Heart left ventricle (tissue), 13 donors: Measurements from ENCODE around the gene ENDOU.

Experiments
- POLR2A ChIP-seq, 2 donors: fragments of 450-650 bp; IDR thresholded peaks; one replicate each; pipeline ENCODE4 v1.6.1; 2017; ENCODE audit warnings: antibody characterized with exemption in 2 of 2, mild to moderate bottlenecking in 2 of 2, moderate library complexity in 2 of 2
- TF ChIP-seq, protein P1 (sequence below), 12 donors: fragments of 200-600 bp; sonication (generic) in 4 of 12; IDR thresholded peaks; one replicate each; pipeline versions ENCODE4 v1.5.0 to v1.8.0; 2018 to 2022; ENCODE audit warnings: antibody characterized with exemption in 12 of 12, mild to moderate bottlenecking in 5 of 12
- donor health status: ischemic (EF 13 %, LVEDD 7.1; RV severe dilation, severe dysfunction).
- donor health status: DM: no; HTN: yes; CAD: no.
- donor health status: DM: no; HTN: no; CAD: no.
- donor health status: ischemic (EF 25% LVEDD 6.9; RV normal size, moderate dysfunction).
- donor health status: ischemic (EF 25% LVEDD 5.7; RV mildly dilated, moderate dysfunction).
- donor health status: ischemic (EF 35%, LVEDD 5.7; RV mildly dilated, moderate dysfunction).
- donor health status: nonischemic (EF 11% LVEDD 7.7; RV severe dilation, severe dysfunction).
- donor health status: DM: yes; HTN: yes; CAD: no.
- donor health status: PGD.
- donor health status: ischemic (EF 29% LVEDD 5.4; RV normal size, mild dysfunction).
- donor health status: nonischemic (EF 23%, LVEDD 6.1; RV moderate dilation, normal function).

DNA sequence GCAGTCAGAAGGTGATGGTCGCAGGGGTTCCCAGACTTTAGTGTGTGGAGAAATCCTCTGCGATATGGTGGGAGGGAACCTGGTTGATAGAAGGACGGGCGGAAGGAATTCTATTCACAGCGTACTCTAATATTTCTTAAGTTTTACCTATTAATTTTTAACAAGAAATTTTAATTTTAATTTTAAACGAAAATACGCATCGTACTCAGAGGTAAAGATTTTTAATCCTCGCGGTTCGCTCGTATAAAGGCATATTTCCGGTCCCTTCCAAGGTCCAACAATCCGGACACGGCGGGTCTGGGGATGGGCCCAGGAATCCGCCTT, 47.4 kb upstream of the ENDOU start:
- TF ChIP-seq, protein P1, sequence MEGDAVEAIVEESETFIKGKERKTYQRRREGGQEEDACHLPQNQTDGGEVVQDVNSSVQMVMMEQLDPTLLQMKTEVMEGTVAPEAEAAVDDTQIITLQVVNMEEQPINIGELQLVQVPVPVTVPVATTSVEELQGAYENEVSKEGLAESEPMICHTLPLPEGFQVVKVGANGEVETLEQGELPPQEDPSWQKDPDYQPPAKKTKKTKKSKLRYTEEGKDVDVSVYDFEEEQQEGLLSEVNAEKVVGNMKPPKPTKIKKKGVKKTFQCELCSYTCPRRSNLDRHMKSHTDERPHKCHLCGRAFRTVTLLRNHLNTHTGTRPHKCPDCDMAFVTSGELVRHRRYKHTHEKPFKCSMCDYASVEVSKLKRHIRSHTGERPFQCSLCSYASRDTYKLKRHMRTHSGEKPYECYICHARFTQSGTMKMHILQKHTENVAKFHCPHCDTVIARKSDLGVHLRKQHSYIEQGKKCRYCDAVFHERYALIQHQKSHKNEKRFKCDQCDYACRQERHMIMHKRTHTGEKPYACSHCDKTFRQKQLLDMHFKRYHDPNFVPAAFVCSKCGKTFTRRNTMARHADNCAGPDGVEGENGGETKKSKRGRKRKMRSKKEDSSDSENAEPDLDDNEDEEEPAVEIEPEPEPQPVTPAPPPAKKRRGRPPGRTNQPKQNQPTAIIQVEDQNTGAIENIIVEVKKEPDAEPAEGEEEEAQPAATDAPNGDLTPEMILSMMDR (IDR thresholded peaks at IDR 0.05), result no peak
- TF ChIP-seq POLR2A (IDR thresholded peaks at IDR 0.05), result no peak
